PFSK-1 (cell line): ENCODE measurements around the gene GIPC2.

Experiments
- FOXP2 ChIP-seq: optimal IDR thresholded peaks from 2 replicates; pipeline ENCODE3; 2011; ENCODE audit warnings: borderline replicate concordance, control low read depth, inconsistent platforms; ENCODE audit not compliant: insufficient read depth; ENCODE audit errors: extremely low read length, extremely low read depth
- POLR2AphosphoS5 ChIP-seq: IDR thresholded peaks from 2 replicates; pipeline ENCODE4 v1.6.1; 2012; ENCODE audit warnings: low read depth, mild to moderate bottlenecking, control low read depth, low read length, moderate library complexity
- SIN3A ChIP-seq: IDR thresholded peaks from 2 replicates; pipeline ENCODE4 v1.6.1; 2012; ENCODE audit warnings: mild to moderate bottlenecking, low read length, moderate library complexity, borderline replicate concordance; ENCODE audit not compliant: insufficient read depth
- TAF1 ChIP-seq: IDR thresholded peaks from 2 replicates; pipeline ENCODE4 v1.6.1; 2012; ENCODE audit warnings: low read length, control low read depth, borderline replicate concordance; ENCODE audit not compliant: insufficient read depth
- TF ChIP-seq, protein P1 (sequence below), 2 experiments: IDR thresholded peaks; 2 replicates each; pipeline versions ENCODE4 v1.6.1 to v1.8.0; 2011 to 2012; ENCODE audit warnings: low read depth in 2 of 2, low read length in 2 of 2, control low read depth in 1 of 2, inconsistent platforms in 1 of 2, mild to moderate bottlenecking in 1 of 2, moderate library complexity in 1 of 2; ENCODE audit not compliant: insufficient read depth in 1 of 2

Gene GIPC2

DNA sequence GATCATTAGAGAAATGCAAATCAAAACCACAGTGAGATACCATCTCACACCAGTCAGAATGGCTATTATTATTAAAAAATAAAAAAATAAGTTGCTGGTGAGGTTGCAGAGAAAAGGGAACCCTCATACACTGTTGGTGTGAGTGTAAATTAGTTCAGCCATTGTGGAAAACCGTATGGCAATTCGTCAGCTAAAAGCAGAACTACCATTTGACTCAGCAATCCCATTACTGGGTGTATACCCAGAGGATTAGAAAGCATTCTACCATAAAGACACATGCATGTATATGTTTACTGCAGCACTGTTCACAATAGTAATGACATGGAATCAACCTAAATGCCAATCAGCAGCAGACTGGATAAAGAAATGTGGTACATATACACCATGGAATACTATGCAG lies 42.2 kb downstream of the GIPC2 start:
- TF ChIP-seq FOXP2 (no peak), POLR2AphosphoS5 (no peak), SIN3A (no peak), TAF1 (no peak)
- TF ChIP-seq, protein P1, sequence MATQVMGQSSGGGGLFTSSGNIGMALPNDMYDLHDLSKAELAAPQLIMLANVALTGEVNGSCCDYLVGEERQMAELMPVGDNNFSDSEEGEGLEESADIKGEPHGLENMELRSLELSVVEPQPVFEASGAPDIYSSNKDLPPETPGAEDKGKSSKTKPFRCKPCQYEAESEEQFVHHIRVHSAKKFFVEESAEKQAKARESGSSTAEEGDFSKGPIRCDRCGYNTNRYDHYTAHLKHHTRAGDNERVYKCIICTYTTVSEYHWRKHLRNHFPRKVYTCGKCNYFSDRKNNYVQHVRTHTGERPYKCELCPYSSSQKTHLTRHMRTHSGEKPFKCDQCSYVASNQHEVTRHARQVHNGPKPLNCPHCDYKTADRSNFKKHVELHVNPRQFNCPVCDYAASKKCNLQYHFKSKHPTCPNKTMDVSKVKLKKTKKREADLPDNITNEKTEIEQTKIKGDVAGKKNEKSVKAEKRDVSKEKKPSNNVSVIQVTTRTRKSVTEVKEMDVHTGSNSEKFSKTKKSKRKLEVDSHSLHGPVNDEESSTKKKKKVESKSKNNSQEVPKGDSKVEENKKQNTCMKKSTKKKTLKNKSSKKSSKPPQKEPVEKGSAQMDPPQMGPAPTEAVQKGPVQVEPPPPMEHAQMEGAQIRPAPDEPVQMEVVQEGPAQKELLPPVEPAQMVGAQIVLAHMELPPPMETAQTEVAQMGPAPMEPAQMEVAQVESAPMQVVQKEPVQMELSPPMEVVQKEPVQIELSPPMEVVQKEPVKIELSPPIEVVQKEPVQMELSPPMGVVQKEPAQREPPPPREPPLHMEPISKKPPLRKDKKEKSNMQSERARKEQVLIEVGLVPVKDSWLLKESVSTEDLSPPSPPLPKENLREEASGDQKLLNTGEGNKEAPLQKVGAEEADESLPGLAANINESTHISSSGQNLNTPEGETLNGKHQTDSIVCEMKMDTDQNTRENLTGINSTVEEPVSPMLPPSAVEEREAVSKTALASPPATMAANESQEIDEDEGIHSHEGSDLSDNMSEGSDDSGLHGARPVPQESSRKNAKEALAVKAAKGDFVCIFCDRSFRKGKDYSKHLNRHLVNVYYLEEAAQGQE (IDR thresholded peaks at IDR 0.05; ENCODE audit: insufficient read depth in 1 of 2, low read depth in 2 of 2, low read length in 2 of 2) = no peak

DNA sequence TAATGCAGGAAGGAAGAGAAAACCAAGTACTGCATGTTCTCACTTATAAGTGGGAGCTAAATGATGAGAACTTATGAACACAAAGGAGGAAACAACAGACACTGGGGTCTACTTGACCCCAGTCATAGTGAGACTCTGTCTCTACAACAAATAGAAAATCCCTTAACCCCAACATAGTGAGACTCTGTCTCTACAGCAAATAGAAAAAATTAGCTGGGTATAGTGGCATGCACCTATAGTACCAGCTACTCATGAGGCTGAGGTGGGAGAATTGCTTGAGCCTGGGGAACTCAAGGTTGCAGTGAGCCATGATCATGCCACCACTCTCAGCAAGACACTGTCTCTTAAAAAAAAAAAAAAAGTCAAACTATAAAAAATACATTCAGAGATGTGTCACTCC lies 42.7 kb downstream of the GIPC2 start:
- TF ChIP-seq, protein P1 (IDR thresholded peaks at IDR 0.05; ENCODE audit: insufficient read depth in 1 of 2, low read depth in 2 of 2, low read length in 2 of 2) = no peak
- no peak for TF ChIP-seq SIN3A
- TF ChIP-seq POLR2AphosphoS5 = no peak
- no peak for TF ChIP-seq FOXP2
- no peak for TF ChIP-seq TAF1

DNA sequence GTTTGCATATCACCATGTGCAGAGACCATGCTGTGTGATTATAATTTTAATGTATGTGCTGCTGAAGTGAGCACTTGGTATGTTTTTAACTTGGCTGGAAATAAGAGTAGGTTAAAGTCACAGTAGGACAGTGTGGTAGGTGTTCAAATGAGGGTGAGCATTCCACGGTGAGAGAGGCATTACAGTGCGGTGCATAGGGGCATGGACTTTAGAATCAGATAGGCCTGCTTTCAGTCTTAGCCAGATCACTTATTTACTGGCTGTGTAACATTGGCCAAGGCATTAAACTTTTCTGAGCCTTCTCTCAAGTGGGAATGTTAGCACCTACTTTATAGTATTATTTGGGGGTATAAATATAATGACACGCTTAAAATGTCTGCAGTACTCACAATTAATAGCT lies 43.2 kb downstream of the GIPC2 start:
- TF ChIP-seq FOXP2 = no peak
- TF ChIP-seq, protein P1 (IDR thresholded peaks at IDR 0.05; ENCODE audit: insufficient read depth in 1 of 2, low read depth in 2 of 2, low read length in 2 of 2) = no peak
- TF ChIP-seq SIN3A = no peak
- no peak for TF ChIP-seq TAF1
- TF ChIP-seq POLR2AphosphoS5 = no peak

DNA sequence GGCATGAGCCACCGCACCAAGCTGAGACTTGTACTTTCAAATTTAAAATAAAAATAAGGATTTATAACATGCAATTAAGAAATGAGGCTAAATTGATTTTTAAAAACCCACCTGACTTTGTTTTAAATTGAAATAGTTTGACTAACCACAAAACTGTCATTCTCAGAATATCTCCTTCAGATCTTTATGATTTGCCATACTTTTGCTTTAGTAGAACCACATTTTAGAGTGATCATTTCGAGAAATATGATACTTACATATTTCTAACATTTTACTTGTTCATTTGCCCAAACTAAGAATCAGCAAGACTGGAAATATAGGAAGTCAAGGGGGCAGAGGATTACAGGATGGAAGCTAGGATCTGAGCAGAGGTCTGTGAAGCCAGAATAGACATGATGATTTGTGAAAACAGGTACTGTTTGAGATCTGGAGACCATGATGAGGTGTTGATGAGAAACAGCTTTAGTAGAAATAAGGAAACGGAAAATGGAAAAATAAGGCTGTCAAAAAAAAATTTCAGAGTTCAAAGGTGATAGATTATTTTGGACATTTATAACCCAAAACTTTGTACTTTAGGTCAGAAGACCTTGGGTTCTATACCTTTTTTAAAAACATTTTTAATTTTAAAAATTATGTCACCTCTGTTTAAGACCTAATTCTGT lies 44.8 kb downstream of the GIPC2 start:
- TF ChIP-seq, protein P1 (IDR thresholded peaks at IDR 0.05; ENCODE audit: insufficient read depth in 1 of 2, low read depth in 2 of 2, low read length in 2 of 2) = no peak
- TF ChIP-seq TAF1 = no peak
- no peak for TF ChIP-seq POLR2AphosphoS5
- TF ChIP-seq FOXP2 = no peak
- TF ChIP-seq SIN3A = no peak
